RWPE2 (cell line): Measurements from ENCODE around the gene TRMU.

Source experiments
- ATAC-seq: fragments of 200-7000 bp; cut with Tn5 transposase; 3 replicates; pipeline ENCODE4 v1.9.1; 2021; ENCODE audit warnings: low read depth
- DNase-seq: peaks from one replicate; pipeline ENCODE4 v3.0.0-alpha.2; 2020; ENCODE audit warnings: low spot score
- H3K27ac ChIP-seq: fragments of 450-650 bp; 2 replicates; pipeline ENCODE4 v1.5.1; 2017; ENCODE audit warnings: mild to moderate bottlenecking; ENCODE audit not compliant: poor library complexity, severe bottlenecking
- H3K27me3 ChIP-seq: fragments of 250-450 bp; sonication (Bioruptor Pico); 2 replicates; pipeline ENCODE4 v1.5.1; 2021; ENCODE audit warnings: mild to moderate bottlenecking, moderate library complexity; ENCODE audit not compliant: insufficient read depth, poor library complexity, severe bottlenecking
- H3K36me3 ChIP-seq: fragments of 250-450 bp; sonication (Bioruptor Pico); 2 replicates; pipeline ENCODE4 v1.5.1; 2020; ENCODE audit warnings: low read depth, mild to moderate bottlenecking, moderate library complexity
- H3K4me1 ChIP-seq: fragments of 250-450 bp; sonication (Bioruptor Pico); 2 replicates; pipeline ENCODE4 v1.5.1; 2021; ENCODE audit warnings: mild to moderate bottlenecking, moderate library complexity; ENCODE audit not compliant: insufficient read depth, poor library complexity, severe bottlenecking
- H3K4me3 ChIP-seq: fragments of 250-450 bp; sonication (Bioruptor Pico); 2 replicates; pipeline ENCODE4 v1.5.1; 2021; ENCODE audit warnings: mild to moderate bottlenecking, moderate library complexity; ENCODE audit not compliant: severe bottlenecking
- H3K9me3 ChIP-seq: fragments of 250-450 bp; sonication (Bioruptor Pico); 2 replicates; pipeline ENCODE4 v1.5.1; 2021; ENCODE audit warnings: mild to moderate bottlenecking, moderate library complexity; ENCODE audit not compliant: severe bottlenecking
- CTCF ChIP-seq: fragments of 450-650 bp; IDR thresholded peaks from one replicate; pipeline ENCODE4 v1.5.1; 2017; ENCODE audit warnings: mild to moderate bottlenecking, moderate library complexity; ENCODE audit not compliant: poor library complexity, severe bottlenecking

The TRMU gene

GRCh38 chr22:46352691-46353386, 17.3 kb downstream of the TRMU start:
- Histone ChIP-seq H3K4me3 (no peak overlapping the region), H3K36me3 (peaks cover 63% of the 10 kb centered on the region), H3K27ac (no peak overlapping the region), H3K27me3 (no peaks in the 10 kb centered on the region), H3K4me1 (peaks cover 8% of the 10 kb centered on the region), H3K9me3 (no peaks in the 10 kb centered on the region)
- DNase-seq = no peak
- no peak for TF ChIP-seq CTCF
- peak; percentile 62 for ATAC-seq

- ATAC-seq (no peak), DNase-seq (no peak)
- no peaks in the 10 kb centered on the region for H3K27me3 ChIP-seq
Measured at GRCh38 chr22:46353483-46354105, 18.1 kb downstream of the TRMU start.

GRCh38 chr22:46354176-46354992, 18.9 kb downstream of the TRMU start:
- TF ChIP-seq CTCF = no peak

More at GRCh38 chr22:46353483-46354105, 18.1 kb downstream of the TRMU start:
- peaks cover 8% of the 10 kb centered on the region for H3K4me1 ChIP-seq
- no peak overlapping the region for H3K27ac ChIP-seq
- H3K36me3 ChIP-seq = peaks cover 56% of the 10 kb centered on the region
- no peak for TF ChIP-seq CTCF
- no peak overlapping the region for H3K4me3 ChIP-seq
- H3K9me3 ChIP-seq = no peaks in the 10 kb centered on the region

GRCh38 chr22:46354993-46355305, 19.4 kb downstream of the TRMU start:
- no peak overlapping the region for H3K27ac ChIP-seq
- TF ChIP-seq CTCF = no peak
- ATAC-seq = no peak
- peaks cover 8% of the 10 kb centered on the region for H3K4me1 ChIP-seq
- peaks cover 49% of the 10 kb centered on the region for H3K36me3 ChIP-seq
- no peak overlapping the region for H3K4me3 ChIP-seq
- DNase-seq = no peak
- H3K9me3 ChIP-seq = no peaks in the 10 kb centered on the region
- H3K27me3 ChIP-seq = no peaks in the 10 kb centered on the region

More at GRCh38 chr22:46354176-46354992, 18.9 kb downstream of the TRMU start:
- no peak overlapping the region for H3K27ac ChIP-seq
- H3K27me3 ChIP-seq = no peaks in the 10 kb centered on the region
- DNase-seq = no peak
- no peak for ATAC-seq
- H3K9me3 ChIP-seq = no peaks in the 10 kb centered on the region
- no peak overlapping the region for H3K4me3 ChIP-seq
- H3K36me3 ChIP-seq = peaks cover 50% of the 10 kb centered on the region
- peaks cover 8% of the 10 kb centered on the region for H3K4me1 ChIP-seq
